Loucy (cell line): ENCODE measurements around the gene LRRC61.
"Not testable (repeated sequence)": the region's sequence is repeated elsewhere in the genome, so short reads cannot be mapped to it uniquely, and the experiment has no call there.

Experiments
- H2AFZ ChIP-seq: fragments of 200-600 bp; sonication (generic); 2 replicates; pipeline ENCODE4 v1.6.0; 2016; ENCODE audit warnings: antibody characterized with exemption, mild to moderate bottlenecking, low read length, moderate library complexity
- H3F3A ChIP-seq: fragments of 200-600 bp; 2 replicates; pipeline ENCODE4 v1.6.0; 2016; ENCODE audit warnings: antibody characterized with exemption, low read depth, mild to moderate bottlenecking
- H3K27me3 ChIP-seq: fragments of 200-600 bp; sonication (generic); 2 replicates; pipeline ENCODE4 v1.6.1; 2014; ENCODE audit warnings: low read length, mild to moderate bottlenecking; ENCODE audit not compliant: insufficient read depth, poor library complexity, severe bottlenecking
- H3K36me3 ChIP-seq: fragments of 200-600 bp; sonication (generic); 2 replicates; pipeline ENCODE4 v1.6.1; 2016; ENCODE audit warnings: low read length; ENCODE audit not compliant: insufficient read depth
- H3K4me1 ChIP-seq: fragments of 200-600 bp; sonication (generic); 2 replicates; pipeline ENCODE4 v1.5.1; 2014; ENCODE audit warnings: low read length, mild to moderate bottlenecking; ENCODE audit not compliant: insufficient read depth, poor library complexity, severe bottlenecking
- H3K4me2 ChIP-seq: fragments of 200-600 bp; sonication (generic); 2 replicates; pipeline ENCODE4 v1.6.0; 2014; ENCODE audit warnings: antibody characterized with exemption, low read length, low read depth, mild to moderate bottlenecking; ENCODE audit not compliant: poor library complexity, severe bottlenecking
- H3K4me3 ChIP-seq: fragments of 200-600 bp; sonication (generic); 2 replicates; pipeline ENCODE4 v1.5.1; 2014; ENCODE audit warnings: low read length, mild to moderate bottlenecking, mixed read lengths; ENCODE audit not compliant: poor library complexity, severe bottlenecking
- H3K79me2 ChIP-seq: fragments of 200-600 bp; sonication (generic); 2 replicates; pipeline ENCODE4 v1.6.1; 2014; ENCODE audit warnings: low read length; ENCODE audit not compliant: insufficient read depth
- H3K9ac ChIP-seq: fragments of 200-600 bp; sonication (generic); 2 replicates; pipeline ENCODE4 v1.6.0; 2014; ENCODE audit warnings: mild to moderate bottlenecking, low read depth, low read length, moderate library complexity; ENCODE audit not compliant: poor library complexity, severe bottlenecking
- H3K9me2 ChIP-seq: fragments of 200-600 bp; sonication (generic); replicated peaks from 2 replicates; pipeline ENCODE4 v1.6.1; 2016; ENCODE audit warnings: low read depth, low read length, mixed read lengths
- H3K9me3 ChIP-seq: fragments of 200-600 bp; sonication (generic); 2 replicates; pipeline ENCODE4 v1.6.1; 2014; ENCODE audit warnings: mild to moderate bottlenecking, antibody characterized with exemption, low read length, low read depth; ENCODE audit not compliant: insufficient read depth
- H4K20me1 ChIP-seq: fragments of 200-600 bp; sonication (generic); 2 replicates; pipeline ENCODE4 v1.6.0; 2014; ENCODE audit warnings: antibody characterized with exemption, low read length, mild to moderate bottlenecking; ENCODE audit not compliant: insufficient read depth, poor library complexity, severe bottlenecking
- CTCF ChIP-seq: fragments of 200-600 bp; sonication (generic); conservative IDR thresholded peaks from 2 replicates; pipeline ENCODE4 v1.5.1; 2014; ENCODE audit warnings: mild to moderate bottlenecking, antibody characterized with exemption, low read length
- EZH2phosphoT487 ChIP-seq: fragments of 200-600 bp; IDR thresholded peaks from 2 replicates; pipeline ENCODE4 v1.6.1; 2018; ENCODE audit warnings: antibody characterized with exemption, mild to moderate bottlenecking, moderate library complexity, borderline replicate concordance

LRRC61 gene

GRCh38 chr7:150313870-150314269 is 9.3 kb upstream of the LRRC61 start:
- H3K79me2 ChIP-seq, result no peaks in the 10 kb centered on the region
- H3K9me3 ChIP-seq, result no peaks in the 10 kb centered on the region
- H3K4me2 ChIP-seq, result no peak overlapping the region
- H3K36me3 ChIP-seq, result no peaks in the 10 kb centered on the region
- no peaks in the 10 kb centered on the region for H3K9me2 ChIP-seq
- TF ChIP-seq EZH2phosphoT487, result no peak
- no peak overlapping the region for H2AFZ ChIP-seq
- no peaks in the 10 kb centered on the region for H3K27me3 ChIP-seq
- H4K20me1 ChIP-seq, result no peaks in the 10 kb centered on the region
- no peak overlapping the region for H3K4me3 ChIP-seq
- H3K4me1 ChIP-seq, result peaks cover 16% of the 10 kb centered on the region
- no peaks in the 10 kb centered on the region for H3F3A ChIP-seq
- H3K9ac ChIP-seq, result no peak overlapping the region

- H3K36me3 ChIP-seq, result no peaks in the 10 kb centered on the region
- no peaks in the 10 kb centered on the region for H3K27me3 ChIP-seq
- no peaks in the 10 kb centered on the region for H3K9me2 ChIP-seq
- TF ChIP-seq EZH2phosphoT487, result no peak
- TF ChIP-seq CTCF, result no peak
- H3K79me2 ChIP-seq, result no peaks in the 10 kb centered on the region
- H3K4me1 ChIP-seq, result peaks cover 14% of the 10 kb centered on the region
- H3K4me3 ChIP-seq, result no peak overlapping the region
- H2AFZ ChIP-seq, result no peak overlapping the region
- no peak overlapping the region for H3K4me2 ChIP-seq
- no peaks in the 10 kb centered on the region for H3F3A ChIP-seq
- H3K9me3 ChIP-seq, result no peaks in the 10 kb centered on the region
- no peaks in the 10 kb centered on the region for H4K20me1 ChIP-seq
- H3K9ac ChIP-seq, result no peak overlapping the region
Observed at GRCh38 chr7:150314639-150315239, 8.4 kb upstream of the LRRC61 start.

- H3K27me3 ChIP-seq, H3K4me3 ChIP-seq, H3K9ac ChIP-seq, H2AFZ ChIP-seq, H3K9me2 ChIP-seq, H3K9me3 ChIP-seq, H3K4me2 ChIP-seq, H4K20me1 ChIP-seq, H3K36me3 ChIP-seq, H3F3A ChIP-seq: not testable (repeated sequence)
- peaks cover 15% of the 10 kb centered on the region for H3K79me2 ChIP-seq
- H3K4me1 ChIP-seq, result peaks cover 31% of the 10 kb centered on the region
Observed at GRCh38 chr7:150316987-150317386, 6.2 kb upstream of the LRRC61 start.

GRCh38 chr7:150317748-150318444 is 5.3 kb upstream of the LRRC61 start:
- Histone ChIP-seq H3K9me2 (no peaks in the 10 kb centered on the region), H3K4me1 (peaks cover 33% of the 10 kb centered on the region), H2AFZ (no peak overlapping the region)

More at GRCh38 chr7:150317748-150318444, 5.3 kb upstream of the LRRC61 start:
- H3K27me3 ChIP-seq, result peaks cover 4% of the 10 kb centered on the region
- H3K9me3 ChIP-seq, result no peaks in the 10 kb centered on the region
- TF ChIP-seq EZH2phosphoT487 (no peak), CTCF (no peak)
- H3F3A ChIP-seq, result no peaks in the 10 kb centered on the region
- H3K79me2 ChIP-seq, result peaks cover 24% of the 10 kb centered on the region
- H4K20me1 ChIP-seq, result no peaks in the 10 kb centered on the region
- no peaks in the 10 kb centered on the region for H3K36me3 ChIP-seq
- H3K9ac ChIP-seq, result no peak overlapping the region
- H3K4me3 ChIP-seq, result no peak overlapping the region
- H3K4me2 ChIP-seq, result no peak overlapping the region
